ENCODE results near the gene ALCAM.

DNA sequence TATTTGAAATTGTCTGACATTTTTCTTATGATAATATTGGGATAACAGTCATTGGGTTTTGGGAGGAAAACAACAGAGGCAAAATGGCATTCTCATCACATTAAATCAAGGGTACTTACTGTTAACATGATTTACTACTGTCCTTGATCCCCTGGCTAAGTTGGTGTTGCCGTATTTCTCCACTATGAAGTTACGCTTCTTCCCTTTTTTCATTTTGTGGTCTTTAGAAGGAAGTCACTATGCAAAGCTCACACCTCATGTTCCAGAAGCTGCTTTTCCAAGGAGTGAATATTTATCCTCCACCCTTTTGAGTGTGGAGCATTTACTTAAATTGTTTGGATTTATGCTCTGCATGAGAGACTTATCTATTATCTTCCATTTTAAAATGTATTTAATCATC lies 63.7 kb downstream of the ALCAM start:
- TF ChIP-seq GLIS3 (CRISPR knock-in tag; IDR thresholded peaks at IDR 0.05) (no peak), ARNTL (CRISPR knock-in tag; IDR thresholded peaks at IDR 0.05; ENCODE audit: borderline replicate concordance, low read depth) (no peak), ISL1 (CRISPR knock-in tag; IDR thresholded peaks at IDR 0.05) (no peak), TCF4 (CRISPR knock-in tag; IDR thresholded peaks at IDR 0.05; ENCODE audit: borderline replicate concordance) (no peak), ESRRG (CRISPR knock-in tag; IDR thresholded peaks at IDR 0.05) (no peak), PPARA (CRISPR knock-in tag; IDR thresholded peaks at IDR 0.05; ENCODE audit: borderline replicate concordance) (no peak)
- TF ChIP-seq, protein P1, sequence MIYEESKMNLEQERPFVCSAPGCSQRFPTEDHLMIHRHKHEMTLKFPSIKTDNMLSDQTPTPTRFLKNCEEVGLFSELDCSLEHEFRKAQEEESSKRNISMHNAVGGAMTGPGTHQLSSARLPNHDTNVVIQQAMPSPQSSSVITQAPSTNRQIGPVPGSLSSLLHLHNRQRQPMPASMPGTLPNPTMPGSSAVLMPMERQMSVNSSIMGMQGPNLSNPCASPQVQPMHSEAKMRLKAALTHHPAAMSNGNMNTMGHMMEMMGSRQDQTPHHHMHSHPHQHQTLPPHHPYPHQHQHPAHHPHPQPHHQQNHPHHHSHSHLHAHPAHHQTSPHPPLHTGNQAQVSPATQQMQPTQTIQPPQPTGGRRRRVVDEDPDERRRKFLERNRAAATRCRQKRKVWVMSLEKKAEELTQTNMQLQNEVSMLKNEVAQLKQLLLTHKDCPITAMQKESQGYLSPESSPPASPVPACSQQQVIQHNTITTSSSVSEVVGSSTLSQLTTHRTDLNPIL (CRISPR knock-in tag; IDR thresholded peaks at IDR 0.05; ENCODE audit: low read depth): no peak
- TF ChIP-seq, protein P2, sequence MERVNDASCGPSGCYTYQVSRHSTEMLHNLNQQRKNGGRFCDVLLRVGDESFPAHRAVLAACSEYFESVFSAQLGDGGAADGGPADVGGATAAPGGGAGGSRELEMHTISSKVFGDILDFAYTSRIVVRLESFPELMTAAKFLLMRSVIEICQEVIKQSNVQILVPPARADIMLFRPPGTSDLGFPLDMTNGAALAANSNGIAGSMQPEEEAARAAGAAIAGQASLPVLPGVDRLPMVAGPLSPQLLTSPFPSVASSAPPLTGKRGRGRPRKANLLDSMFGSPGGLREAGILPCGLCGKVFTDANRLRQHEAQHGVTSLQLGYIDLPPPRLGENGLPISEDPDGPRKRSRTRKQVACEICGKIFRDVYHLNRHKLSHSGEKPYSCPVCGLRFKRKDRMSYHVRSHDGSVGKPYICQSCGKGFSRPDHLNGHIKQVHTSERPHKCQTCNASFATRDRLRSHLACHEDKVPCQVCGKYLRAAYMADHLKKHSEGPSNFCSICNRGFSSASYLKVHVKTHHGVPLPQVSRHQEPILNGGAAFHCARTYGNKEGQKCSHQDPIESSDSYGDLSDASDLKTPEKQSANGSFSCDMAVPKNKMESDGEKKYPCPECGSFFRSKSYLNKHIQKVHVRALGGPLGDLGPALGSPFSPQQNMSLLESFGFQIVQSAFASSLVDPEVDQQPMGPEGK (CRISPR knock-in tag; IDR thresholded peaks at IDR 0.05; ENCODE audit: borderline replicate concordance): no peak
- TF ChIP-seq, protein P3, sequence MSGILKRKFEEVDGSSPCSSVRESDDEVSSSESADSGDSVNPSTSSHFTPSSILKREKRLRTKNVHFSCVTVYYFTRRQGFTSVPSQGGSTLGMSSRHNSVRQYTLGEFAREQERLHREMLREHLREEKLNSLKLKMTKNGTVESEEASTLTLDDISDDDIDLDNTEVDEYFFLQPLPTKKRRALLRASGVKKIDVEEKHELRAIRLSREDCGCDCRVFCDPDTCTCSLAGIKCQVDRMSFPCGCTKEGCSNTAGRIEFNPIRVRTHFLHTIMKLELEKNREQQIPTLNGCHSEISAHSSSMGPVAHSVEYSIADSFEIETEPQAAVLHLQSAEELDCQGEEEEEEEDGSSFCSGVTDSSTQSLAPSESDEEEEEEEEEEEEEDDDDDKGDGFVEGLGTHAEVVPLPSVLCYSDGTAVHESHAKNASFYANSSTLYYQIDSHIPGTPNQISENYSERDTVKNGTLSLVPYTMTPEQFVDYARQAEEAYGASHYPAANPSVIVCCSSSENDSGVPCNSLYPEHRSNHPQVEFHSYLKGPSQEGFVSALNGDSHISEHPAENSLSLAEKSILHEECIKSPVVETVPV (CRISPR knock-in tag; IDR thresholded peaks at IDR 0.05): no peak

All from SK-N-SH treated with all-trans-retinoic acid at 6 μM for 48 hours (cell line).